AG08396 (cell line): ENCODE results near the gene HS3ST5.
"Not testable (repeated sequence)": the region's sequence is repeated elsewhere in the genome, so short reads cannot be mapped to it uniquely, and the experiment has no call there.

Experiments used
- DNase-seq: peaks from one replicate; pipeline ENCODE4 v3.0.0; 2012; ENCODE audit warnings: low spot score, mixed read lengths

HS3ST5 gene

DNA sequence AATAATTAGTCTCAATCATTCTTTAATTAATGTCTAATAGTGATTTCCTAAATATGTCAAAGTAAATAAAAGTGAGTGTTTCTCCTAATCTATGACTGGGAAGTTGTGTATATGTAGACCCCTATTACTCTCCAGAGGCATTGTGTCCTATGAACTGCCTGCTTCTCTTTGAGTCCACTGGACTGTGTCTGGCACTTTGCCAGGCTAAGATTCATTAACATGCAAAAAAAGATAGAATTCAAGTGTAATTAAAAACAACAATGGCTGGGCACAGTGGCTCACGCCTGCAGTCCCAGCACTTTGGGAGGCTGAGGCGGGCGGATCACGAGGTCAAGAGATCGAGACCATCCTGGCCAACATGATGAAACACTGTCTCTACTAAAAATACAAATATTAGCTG lies 298.3 kb downstream of the HS3ST5 start:
- not testable (repeated sequence) for DNase-seq

- no peak for DNase-seq
Measured at GRCh38 chr6:114042267-114043016, 300.4 kb downstream of the HS3ST5 start.

GRCh38 chr6:114040871-114041270 lies 302.0 kb downstream of the HS3ST5 start:
- DNase-seq, result no peak

- no peak for DNase-seq
Measured at GRCh38 chr6:114039841-114040240, 303.0 kb downstream of the HS3ST5 start.

DNA sequence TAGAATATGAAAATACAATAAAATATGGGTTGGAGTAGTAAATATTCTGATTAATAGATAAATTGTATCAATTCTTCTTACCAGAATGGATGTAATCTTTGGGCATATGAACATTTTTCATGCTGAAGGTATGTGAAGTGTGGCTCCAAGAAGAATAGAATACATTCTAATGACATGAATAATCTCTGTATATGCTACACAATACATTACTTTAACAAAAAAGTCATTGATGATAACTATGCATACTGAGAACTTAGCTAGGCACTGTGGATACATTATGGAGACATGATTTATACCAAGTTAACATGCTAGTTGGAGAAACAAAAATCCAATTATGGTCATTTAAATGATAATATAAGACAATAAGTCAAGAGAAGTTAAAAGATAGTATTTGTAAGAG lies 309.2 kb downstream of the HS3ST5 start:
- DNase-seq, result no peak

- no peak for DNase-seq
Measured at GRCh38 chr6:114032721-114033120, 310.1 kb downstream of the HS3ST5 start.

GRCh38 chr6:114030767-114031166 lies 312.1 kb downstream of the HS3ST5 start:
- no peak for DNase-seq

DNA sequence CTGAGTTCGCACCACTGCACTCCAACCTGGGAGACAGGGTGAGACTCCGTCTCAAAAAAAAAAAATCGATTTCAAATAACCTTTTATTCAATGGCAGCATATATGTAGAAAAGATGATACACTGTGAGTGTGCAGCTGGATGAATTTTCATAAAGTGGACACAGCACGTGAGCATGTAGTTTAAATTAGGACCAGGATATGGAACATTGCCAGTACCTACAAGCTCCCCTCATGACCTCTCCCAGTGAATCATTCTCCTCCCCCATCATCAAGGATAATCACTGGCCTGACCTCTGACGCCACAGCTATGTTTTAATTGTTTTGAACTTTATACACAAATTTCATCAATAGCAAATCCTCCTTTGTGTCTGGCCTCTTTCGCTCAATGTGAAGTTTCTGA lies 318.1 kb downstream of the HS3ST5 start:
- DNase-seq, result peak; percentile 8

DNA sequence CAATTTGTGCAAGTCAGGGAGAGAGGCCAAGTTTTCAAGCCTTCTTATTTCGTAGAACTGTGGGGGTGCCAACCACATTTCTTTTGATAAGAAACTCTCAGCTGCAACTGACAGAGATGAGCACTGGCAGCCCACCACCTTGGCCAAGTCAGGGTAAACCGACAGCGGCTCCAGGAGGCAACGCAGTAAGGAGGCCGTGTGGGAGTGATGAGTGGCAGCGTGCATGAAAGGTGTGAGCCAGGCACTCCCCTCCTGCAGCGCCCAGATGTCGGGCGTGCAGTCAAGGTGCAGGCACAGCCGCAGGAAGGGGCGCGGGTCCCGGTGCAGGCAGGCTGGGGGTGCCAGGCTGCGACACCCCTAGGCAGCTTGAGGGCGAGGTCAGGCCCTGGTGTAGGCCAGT lies 322.6 kb downstream of the HS3ST5 start:
- no peak for DNase-seq

- not testable (repeated sequence) for DNase-seq
Measured at GRCh38 chr6:114017146-114017545, 325.7 kb downstream of the HS3ST5 start.

- DNase-seq, result not testable (repeated sequence)
Measured at GRCh38 chr6:114014106-114014505, 328.7 kb downstream of the HS3ST5 start.

DNA sequence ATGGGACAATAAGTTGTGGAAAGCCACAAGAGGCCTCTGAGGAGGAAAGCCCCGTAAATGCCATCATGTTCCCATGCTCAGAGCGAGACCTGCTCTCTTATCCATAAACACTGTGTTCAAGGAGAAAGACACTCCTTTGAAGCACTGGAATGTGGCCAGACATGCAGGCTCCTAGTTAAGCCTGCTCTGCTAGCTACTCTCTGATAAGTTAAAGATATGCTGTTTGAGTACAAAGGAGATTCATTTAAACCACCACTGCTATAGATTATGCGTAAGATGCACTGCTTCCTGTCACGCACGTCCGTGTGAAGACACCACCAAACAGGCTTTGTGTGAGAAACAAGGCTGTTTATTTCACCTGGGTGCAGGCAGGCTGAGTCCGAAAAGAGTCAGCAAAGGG lies 331.3 kb downstream of the HS3ST5 start:
- DNase-seq, result not testable (repeated sequence)

DNA sequence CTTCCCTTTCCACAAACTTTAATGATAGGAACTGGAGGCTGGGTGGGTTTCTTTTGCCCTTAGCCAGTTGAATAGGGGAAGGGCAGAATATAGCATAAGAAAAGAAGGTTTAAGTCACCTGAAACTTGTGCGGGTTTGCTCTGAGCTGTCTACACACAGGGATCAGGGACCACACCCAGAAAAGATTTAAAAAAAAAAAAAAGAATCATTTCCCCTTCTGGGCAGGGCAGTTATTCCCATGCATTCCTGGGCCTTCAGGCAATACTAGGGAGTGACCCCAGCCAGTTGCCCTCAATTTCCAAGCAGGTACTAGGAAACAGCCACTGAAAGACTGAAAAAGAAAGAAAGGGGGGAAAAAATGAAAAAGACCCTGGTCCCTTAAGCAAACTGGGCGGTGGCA lies 332.3 kb downstream of the HS3ST5 start:
- no peak for DNase-seq

DNA sequence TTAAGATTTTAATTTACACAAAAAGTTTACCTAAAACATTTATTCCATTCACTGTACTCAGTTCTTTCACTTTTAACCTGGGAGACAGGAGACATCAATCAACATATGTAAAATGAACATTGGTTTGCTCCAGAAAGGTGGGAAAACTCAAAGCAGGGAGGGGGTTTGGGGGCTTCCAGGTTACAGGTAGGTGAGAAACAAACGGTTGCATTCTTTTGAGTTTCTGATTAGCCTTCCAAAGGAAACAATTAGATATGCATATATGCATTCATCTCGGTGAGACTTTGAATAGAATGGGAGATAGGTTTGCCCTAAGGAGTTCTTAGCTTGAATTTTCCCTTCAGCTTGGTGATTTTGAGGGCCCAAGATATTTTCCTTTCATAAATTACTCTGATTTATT lies 333.6 kb downstream of the HS3ST5 start:
- DNase-seq, result no peak

DNA sequence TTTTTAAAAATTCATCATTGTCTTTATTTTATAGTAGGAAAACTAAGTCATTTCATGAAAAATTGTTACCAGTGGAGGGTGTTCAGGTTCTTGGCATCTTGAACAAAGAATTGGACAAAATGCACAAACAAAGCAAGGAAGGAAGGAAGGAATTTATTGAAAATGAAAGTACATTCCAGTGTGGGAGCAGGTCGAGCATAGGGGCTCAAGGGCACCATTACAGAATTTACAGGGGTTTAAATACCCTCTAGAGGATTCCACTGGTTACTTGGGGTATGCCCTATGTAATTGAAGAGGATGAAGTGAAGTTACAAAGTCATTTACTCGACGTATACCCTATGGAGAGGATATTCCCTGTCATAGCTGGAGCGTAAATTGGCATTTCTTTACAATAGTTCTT lies 334.5 kb downstream of the HS3ST5 start:
- DNase-seq, result no peak

DNA sequence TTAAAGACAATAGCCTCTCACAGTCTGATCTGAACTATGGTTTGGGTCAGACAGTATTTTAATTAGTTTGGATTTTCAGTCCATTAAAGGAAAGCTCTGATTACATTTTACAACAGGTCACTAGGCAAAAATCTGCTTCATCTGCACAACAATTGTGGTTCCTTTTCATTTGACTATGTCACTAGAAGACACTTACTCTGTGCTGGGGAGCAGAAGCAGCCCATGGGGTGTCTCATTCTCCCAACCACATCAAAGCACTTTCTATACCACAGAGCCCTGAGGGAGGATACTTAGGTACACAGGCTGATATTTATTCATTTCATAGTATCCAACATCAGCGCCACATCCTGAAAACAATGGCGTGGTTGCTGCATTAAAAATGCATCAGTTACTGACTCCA lies 335.3 kb downstream of the HS3ST5 start:
- DNase-seq, result no peak
